ENCODE results near the gene SLCO3A1.

SLCO3A1 gene

GRCh38 chr15:91911844-91912243, 58.3 kb downstream of the SLCO3A1 start:
- no peak for DNase-seq (ENCODE audit: low spot score)

GRCh38 chr15:91912336-91912735, 58.8 kb downstream of the SLCO3A1 start:
- no peak for DNase-seq (ENCODE audit: low spot score)

- DNase-seq (ENCODE audit: low spot score), result no peak
Observed at GRCh38 chr15:91913560-91913959, 60.1 kb downstream of the SLCO3A1 start.

- DNase-seq (ENCODE audit: low spot score), result no peak
Observed at GRCh38 chr15:91915576-91915975, 62.1 kb downstream of the SLCO3A1 start.

- DNase-seq (ENCODE audit: low spot score), result no peak
Observed at GRCh38 chr15:91916051-91916450, 62.5 kb downstream of the SLCO3A1 start.

GRCh38 chr15:91917686-91918360, 64.3 kb downstream of the SLCO3A1 start:
- no peak for DNase-seq (ENCODE audit: low spot score)

GRCh38 chr15:91919014-91919534, 65.6 kb downstream of the SLCO3A1 start:
- DNase-seq (ENCODE audit: low spot score), result no peak

- DNase-seq (ENCODE audit: low spot score), result no peak
Observed at GRCh38 chr15:91921188-91921842, 67.8 kb downstream of the SLCO3A1 start.

- no peak for DNase-seq (ENCODE audit: low spot score)
Observed at GRCh38 chr15:91921843-91922198, 68.3 kb downstream of the SLCO3A1 start.

- no peak for DNase-seq (ENCODE audit: low spot score)
Observed at GRCh38 chr15:91922646-91923547, 69.4 kb downstream of the SLCO3A1 start.

GRCh38 chr15:91924183-91924582, 70.7 kb downstream of the SLCO3A1 start:
- no peak for DNase-seq (ENCODE audit: low spot score)

- DNase-seq (ENCODE audit: low spot score), result no peak
Observed at GRCh38 chr15:91924837-91925495, 71.5 kb downstream of the SLCO3A1 start.

GRCh38 chr15:91925794-91926193, 72.3 kb downstream of the SLCO3A1 start:
- DNase-seq (ENCODE audit: low spot score), result no peak

GRCh38 chr15:91926908-91927270, 73.4 kb downstream of the SLCO3A1 start:
- DNase-seq (ENCODE audit: low spot score), result no peak

GRCh38 chr15:91927585-91927984, 74.1 kb downstream of the SLCO3A1 start:
- DNase-seq (ENCODE audit: low spot score), result no peak

- DNase-seq (ENCODE audit: low spot score), result no peak
Observed at GRCh38 chr15:91928675-91929074, 75.2 kb downstream of the SLCO3A1 start.

- peak; percentile 83 for DNase-seq (ENCODE audit: low spot score)
Observed at GRCh38 chr15:91929509-91929908, 76.0 kb downstream of the SLCO3A1 start.

GRCh38 chr15:91930092-91930491, 76.6 kb downstream of the SLCO3A1 start:
- no peak for DNase-seq (ENCODE audit: low spot score)

GRCh38 chr15:91936182-91936775, 82.8 kb downstream of the SLCO3A1 start:
- no peak for DNase-seq (ENCODE audit: low spot score)

GRCh38 chr15:91936927-91937326, 83.4 kb downstream of the SLCO3A1 start:
- DNase-seq (ENCODE audit: low spot score), result no peak

- DNase-seq (ENCODE audit: low spot score), result no peak
Observed at GRCh38 chr15:91938136-91938535, 84.6 kb downstream of the SLCO3A1 start.

All from SK-N-DZ (cell line).